ENCODE data around the gene RESP18.

The RESP18 gene

DNA sequence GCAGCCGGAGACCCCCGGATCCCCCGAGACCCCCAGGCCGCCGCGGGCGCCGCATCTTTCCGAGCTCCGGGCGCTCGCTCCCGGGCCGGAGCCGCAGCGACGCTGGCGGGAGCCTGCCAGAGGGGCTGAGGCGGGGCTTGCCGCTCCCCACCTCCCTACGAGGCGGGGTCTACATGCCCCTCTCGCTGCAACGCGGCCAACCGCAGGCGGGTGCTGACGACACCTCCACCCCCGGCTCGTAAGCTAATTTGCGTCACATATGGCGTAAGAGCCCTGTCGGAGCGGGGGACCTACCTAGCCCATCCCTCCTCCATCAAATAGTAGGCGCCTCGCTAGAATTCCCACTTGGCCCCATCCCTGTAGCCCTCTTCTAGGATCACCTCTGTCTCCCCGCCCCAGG lies 23.3 kb downstream of the RESP18 start, which contains the start of gene PTPRN:
TSS of gene PTPRN (minus strand) at position 124 of the 400 bp plus-strand sequence. CDS start at position 55, 69 bp downstream.
- H3K4me3 ChIP-seq (ENCODE audit: low read depth, low read length) = peak within 1 kb of the TSS; percentile 4
- TF ChIP-seq, protein P1, sequence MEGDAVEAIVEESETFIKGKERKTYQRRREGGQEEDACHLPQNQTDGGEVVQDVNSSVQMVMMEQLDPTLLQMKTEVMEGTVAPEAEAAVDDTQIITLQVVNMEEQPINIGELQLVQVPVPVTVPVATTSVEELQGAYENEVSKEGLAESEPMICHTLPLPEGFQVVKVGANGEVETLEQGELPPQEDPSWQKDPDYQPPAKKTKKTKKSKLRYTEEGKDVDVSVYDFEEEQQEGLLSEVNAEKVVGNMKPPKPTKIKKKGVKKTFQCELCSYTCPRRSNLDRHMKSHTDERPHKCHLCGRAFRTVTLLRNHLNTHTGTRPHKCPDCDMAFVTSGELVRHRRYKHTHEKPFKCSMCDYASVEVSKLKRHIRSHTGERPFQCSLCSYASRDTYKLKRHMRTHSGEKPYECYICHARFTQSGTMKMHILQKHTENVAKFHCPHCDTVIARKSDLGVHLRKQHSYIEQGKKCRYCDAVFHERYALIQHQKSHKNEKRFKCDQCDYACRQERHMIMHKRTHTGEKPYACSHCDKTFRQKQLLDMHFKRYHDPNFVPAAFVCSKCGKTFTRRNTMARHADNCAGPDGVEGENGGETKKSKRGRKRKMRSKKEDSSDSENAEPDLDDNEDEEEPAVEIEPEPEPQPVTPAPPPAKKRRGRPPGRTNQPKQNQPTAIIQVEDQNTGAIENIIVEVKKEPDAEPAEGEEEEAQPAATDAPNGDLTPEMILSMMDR (conservative IDR thresholded peaks at IDR 0.05; ENCODE audit: low read depth, low read length) = no peak
- peak; percentile 17 for DNase-seq (ENCODE audit: low read depth)

DNA sequence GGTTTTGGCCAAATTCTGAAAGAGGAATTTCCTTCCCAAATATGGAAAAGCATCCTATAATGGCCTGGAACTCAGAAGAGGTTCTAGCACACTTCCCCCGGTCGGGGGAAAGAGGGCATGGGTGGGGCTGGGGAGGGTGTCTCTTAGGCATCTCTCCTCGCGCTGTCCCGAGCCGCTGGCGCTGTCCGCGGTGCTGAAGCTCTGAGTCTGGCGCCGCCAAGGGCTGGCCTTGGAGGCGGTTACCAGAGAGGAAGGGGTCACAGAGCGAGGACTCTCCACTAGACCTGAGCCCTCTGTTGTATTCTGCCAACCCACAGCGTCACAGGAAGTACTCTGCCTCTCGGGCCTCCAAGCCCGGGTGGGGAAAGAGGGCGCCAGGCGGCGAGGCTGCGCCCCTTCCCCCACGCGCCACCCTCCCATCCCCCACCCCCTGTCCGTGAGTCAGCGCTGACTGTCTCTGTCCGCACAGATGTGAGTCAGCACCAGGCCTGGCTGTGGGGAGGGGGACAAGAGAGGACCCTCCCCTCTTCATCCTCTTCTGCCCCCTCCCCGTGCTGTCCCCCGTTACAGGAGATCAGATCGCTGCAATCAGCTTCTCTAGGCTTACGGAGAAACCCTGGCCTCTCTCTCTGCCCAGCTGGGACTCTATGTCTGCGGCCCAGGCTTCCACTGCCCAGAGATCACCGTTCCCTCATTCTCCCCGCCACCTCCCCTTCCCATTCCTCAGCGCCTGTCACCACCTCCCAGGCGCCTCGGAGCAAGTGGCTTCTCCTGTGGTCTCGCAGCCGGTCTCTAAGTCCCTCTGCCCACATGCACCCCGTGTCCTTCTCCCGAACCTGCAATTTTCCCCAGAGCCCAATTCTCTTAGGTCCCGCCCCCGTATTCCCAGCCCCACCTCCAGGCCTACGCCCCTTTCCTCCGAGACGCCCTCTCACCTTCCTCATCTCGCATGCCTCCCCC lies 24.1 kb downstream of the RESP18 start:
- TF ChIP-seq, protein P1 (conservative IDR thresholded peaks at IDR 0.05; ENCODE audit: low read depth, low read length) = no peak
- DNase-seq (ENCODE audit: low read depth) = peak; percentile 63
- H3K4me3 ChIP-seq (ENCODE audit: low read depth, low read length) = no peak overlapping the region

DNA sequence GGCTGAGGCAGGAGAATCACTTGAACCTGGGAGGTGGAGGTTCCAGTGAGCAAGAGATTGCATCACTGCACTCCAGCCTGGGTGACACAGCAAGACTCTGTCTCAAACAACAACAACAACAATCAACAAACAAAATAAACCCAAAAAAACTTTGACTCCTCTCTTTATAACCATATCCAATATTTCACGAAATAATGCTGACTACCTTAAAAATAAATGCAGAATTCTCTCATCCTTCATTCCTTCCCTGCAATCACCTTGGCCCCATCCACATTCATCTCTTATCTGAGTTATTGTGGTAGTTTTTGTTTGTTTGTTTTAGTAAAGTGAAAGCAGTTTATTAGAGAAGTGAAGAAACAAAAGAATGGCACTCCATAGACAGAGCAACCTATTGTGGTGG lies 26.5 kb downstream of the RESP18 start:
- H3K4me3 ChIP-seq (ENCODE audit: low read depth, low read length) = no peak overlapping the region
- TF ChIP-seq, protein P1 (conservative IDR thresholded peaks at IDR 0.05; ENCODE audit: low read depth, low read length) = no peak
- DNase-seq (ENCODE audit: low read depth) = no peak

DNA sequence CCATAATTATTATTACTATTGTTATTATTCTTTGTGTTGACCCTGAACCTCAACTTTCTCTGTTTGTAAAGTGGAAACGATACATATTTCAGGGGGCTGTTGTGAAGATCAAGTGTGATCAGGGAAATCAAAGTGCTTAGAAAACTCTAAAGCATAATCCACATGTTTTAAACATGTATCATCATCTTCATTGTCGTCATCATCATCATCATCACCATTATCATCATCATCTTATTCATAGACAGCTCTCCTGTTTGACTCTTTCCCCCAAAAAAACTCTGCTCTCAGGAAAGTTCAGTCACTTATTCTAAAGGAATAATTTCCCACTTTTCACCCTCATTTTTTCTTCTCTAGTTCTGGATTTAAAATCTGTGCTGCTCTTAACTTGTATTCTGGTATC lies 28.3 kb downstream of the RESP18 start:
- DNase-seq (ENCODE audit: low read depth) = no peak
- H3K4me3 ChIP-seq (ENCODE audit: low read depth, low read length) = no peak overlapping the region
- TF ChIP-seq, protein P1 (conservative IDR thresholded peaks at IDR 0.05; ENCODE audit: low read depth, low read length) = no peak

DNA sequence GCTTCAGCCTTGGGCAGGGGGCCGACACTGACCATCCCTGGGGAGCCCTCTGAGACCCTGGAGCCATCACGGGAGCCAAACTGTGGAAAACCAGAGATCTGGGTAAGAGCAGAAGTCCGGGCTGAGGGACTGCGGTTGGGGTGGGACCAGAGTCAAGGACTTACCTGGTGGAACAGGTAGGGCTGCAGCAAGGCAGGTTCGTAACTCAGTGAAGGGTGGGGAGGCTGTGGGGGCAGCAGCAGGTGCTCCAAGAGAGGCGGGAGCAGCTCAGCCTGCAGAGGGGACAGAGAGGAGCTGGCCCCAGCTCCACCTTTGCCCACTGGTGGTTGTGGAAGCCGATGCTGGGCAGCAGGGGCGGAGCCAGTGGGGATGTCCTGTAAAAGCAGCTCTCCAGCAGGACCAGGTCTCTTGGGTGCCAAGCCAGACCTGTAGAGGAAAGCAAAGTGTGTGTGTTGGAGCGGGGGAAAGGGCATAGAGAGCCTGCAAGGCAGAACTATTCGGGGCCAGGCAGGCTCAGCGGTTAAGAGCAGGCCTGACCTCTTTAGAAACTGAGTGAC lies 30.1 kb downstream of the RESP18 start:
- no peak for DNase-seq (ENCODE audit: low read depth)
- TF ChIP-seq, protein P1 (conservative IDR thresholded peaks at IDR 0.05; ENCODE audit: low read depth, low read length) = no peak
- no peak overlapping the region for H3K4me3 ChIP-seq (ENCODE audit: low read depth, low read length)

DNA sequence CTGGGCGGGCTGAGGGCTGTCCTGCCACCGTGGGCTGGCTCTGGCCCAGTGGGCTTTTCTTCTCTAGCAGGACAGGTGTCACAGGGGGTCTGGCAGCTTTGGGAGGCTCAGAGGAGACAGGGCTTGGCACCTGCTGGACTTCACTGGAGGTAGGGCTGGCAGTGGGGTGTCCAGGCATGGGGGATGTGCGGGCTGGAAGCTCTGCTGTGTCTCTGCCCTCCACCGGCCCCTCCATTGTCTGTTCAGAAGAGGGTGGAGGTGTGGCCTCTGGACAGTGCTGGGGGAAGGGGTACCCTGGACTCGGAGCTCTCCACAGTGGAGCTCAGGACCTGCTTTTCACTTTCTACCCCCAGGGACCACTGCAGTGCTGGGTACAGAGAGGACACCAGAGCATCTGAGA lies 32.5 kb downstream of the RESP18 start:
- no peak overlapping the region for H3K4me3 ChIP-seq (ENCODE audit: low read depth, low read length)
- TF ChIP-seq, protein P1 (conservative IDR thresholded peaks at IDR 0.05; ENCODE audit: low read depth, low read length) = no peak
- DNase-seq (ENCODE audit: low read depth) = no peak
